ENCODE results near the gene RFTN1. TPM values are rescaled to one million over a fixed set of nuclear protein-coding genes. Genes with fewer than 3 reads are reported as not detected.
A peak's percentile ranks its signal among the peaks of the same experiment; 100 is the strongest.

RFTN1 gene, protein sequence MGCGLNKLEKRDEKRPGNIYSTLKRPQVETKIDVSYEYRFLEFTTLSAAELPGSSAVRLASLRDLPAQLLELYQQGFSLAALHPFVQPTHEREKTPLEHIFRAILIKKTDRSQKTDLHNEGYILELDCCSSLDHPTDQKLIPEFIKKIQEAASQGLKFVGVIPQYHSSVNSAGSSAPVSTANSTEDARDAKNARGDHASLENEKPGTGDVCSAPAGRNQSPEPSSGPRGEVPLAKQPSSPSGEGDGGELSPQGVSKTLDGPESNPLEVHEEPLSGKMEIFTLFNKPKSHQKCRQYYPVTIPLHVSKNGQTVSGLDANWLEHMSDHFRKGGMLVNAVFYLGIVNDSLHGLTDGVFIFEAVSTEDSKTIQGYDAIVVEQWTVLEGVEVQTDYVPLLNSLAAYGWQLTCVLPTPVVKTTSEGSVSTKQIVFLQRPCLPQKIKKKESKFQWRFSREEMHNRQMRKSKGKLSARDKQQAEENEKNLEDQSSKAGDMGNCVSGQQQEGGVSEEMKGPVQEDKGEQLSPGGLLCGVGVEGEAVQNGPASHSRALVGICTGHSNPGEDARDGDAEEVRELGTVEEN
- 1.6 and 1.8 TPM in 2 replicates for polyA plus RNA-seq (2011; rRNA removed)
- polyA plus RNA-seq (2012; cell fraction: cytosol; rRNA removed) = 0.63 and 1.1 TPM in 2 replicates
- 1.4 and 1.6 TPM in 2 replicates for polyA plus RNA-seq (2012; cell fraction: nucleus; rRNA removed)
- 3.7 to 4.7 TPM (median 4.5 TPM) in 3 replicates for polyA plus RNA-seq (2017; fragmentation: RNase III; extraction: RNeasy Plus Mini Kit Qiagen cat#74134 plus additional on column Dnase treatment)
- 1.7 and 2.1 TPM in 2 replicates for polyA minus RNA-seq (2011; rRNA and poly(A)+ RNA removed)

DNA sequence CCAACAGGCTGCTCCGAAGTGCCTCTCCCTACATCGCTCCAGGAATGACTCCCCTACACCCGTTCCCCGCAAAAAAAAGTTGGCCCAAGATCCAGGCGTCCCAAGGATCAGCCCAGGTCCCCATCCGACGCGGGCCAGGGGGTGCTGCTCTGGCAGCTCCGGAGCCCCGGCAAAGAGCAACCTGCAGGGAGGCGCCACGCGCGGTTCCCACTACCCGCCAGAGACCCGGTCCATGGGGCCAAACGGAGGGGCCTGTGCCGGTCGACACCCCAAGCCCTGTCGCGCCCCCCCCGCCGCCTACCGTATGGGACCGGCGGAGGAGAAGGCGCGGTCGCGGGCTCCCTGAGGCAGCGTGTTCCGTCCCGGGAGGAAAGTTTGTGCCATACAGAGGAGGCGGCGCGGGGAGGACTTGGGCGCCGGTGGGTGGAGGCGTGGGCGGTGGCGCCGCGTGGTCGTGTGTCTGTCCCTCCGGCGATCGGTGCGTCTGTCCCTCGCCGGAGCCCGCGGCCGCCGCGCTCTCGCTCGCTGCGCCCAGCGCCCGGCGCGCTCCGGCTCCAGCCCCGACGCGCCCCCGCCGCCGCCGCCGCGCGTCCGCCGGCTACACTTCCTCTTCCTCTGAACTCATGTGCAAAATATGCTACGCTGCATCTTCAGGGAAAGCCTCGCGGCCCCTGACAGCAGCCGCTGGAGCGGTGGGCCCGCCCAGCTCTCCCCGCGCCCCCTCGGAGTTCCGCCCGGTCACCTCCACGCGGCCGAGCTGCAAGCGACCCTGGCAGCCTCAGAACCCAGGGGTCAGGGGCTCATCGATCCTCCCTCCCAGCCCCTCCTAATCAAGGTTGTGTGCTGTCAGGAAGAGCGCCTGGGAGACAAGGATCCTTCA lies at the start of gene RFTN1:
RFTN1 (minus strand) TSS at position 559 of the 880 bp plus-strand sequence. CDS start 19,830 bp downstream, outside the sequence.
- DNase-seq (ENCODE audit: low read depth in 1 of 2, low spot score in 1 of 2) (no peak), ATAC-seq (peak; percentile 68 to 71), FAIRE-seq (no peak)
- Histone ChIP-seq H3K4me3 (peak within 1 kb of the TSS; percentile 77), H3K4me2 (peak within 1 kb of the TSS; percentile 86), H3K27ac (peak within 1 kb of the TSS; percentile 71 to 88), H3K4me1 (no peaks in the 10 kb centered on the region), H3K9me3 (no peaks in the 10 kb centered on the region)
- TF ChIP-seq POLR2A (IDR thresholded peaks at IDR 0.05; ENCODE audit: low read length) (peak; percentile 14; the same call in 1 of the 2 replicates), POLR2AphosphoS2 (conservative IDR thresholded peaks at IDR 0.05; ENCODE audit: low read length) (no peak), ZSCAN20 (CRISPR knock-in tag; IDR thresholded peaks at IDR 0.05) (no peak), RFX5 (IDR thresholded peaks at IDR 0.05) (no peak), NPAS2 (CRISPR knock-in tag; IDR thresholded peaks at IDR 0.05; ENCODE audit: borderline replicate concordance) (no peak)
- TF ChIP-seq, protein P1, sequence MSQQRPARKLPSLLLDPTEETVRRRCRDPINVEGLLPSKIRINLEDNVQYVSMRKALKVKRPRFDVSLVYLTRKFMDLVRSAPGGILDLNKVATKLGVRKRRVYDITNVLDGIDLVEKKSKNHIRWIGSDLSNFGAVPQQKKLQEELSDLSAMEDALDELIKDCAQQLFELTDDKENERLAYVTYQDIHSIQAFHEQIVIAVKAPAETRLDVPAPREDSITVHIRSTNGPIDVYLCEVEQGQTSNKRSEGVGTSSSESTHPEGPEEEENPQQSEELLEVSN (IDR thresholded peaks at IDR 0.05; ENCODE audit: borderline replicate concordance, low read depth) = 0 out of 2 replicates have a peak, but pooled peaks have one; percentile 22
- POLR2A ChIA-PET = no interaction called here
- CTCF ChIA-PET = interaction anchor here (1.0 to 2.2 kb wide), 2 partner anchors 37 to 223 kb away, joined by 8 to 9 read pairs; no protein-coding TSS in a partner anchor
- 4% methylated on average over 38 of the region's 92 CpGs for WGBS (ENCODE audit: missing lambda C conversion rate)

DNA sequence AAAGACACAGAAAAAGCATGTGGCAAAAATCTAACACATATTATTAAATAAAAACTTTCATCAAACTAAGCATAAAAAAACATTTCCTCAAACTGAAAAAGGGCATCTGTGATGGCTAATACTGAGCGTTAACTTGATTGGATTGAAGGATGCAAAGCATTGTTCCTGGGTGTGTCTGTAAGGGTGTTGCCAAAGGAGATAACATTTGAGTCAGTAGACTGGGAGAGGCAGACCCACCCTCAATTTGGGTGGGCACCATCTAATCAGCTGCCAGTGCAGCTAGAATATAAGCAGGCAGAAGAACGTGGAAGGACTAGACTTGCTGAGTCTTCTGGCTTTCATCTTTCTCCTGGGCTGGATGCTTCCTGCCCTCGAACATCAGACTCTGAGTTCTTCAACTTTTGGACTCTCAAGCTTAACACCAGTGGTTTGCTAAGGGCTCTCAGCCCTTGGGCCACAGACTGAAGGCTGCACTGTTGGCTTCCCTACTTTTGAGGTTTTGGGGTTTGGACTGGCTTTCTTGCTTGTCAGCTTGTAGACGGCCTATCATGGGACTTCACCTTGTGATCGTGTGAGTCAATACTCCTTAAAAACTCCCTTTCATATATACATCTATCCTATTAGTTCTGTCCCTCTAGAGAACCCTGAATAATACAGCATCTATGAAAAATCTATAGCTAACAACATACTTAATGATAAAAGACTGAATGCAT lies 46.3 kb upstream of the RFTN1 start:
- ChIA-PET CTCF (interaction anchor here (2.8 kb wide), 1 partner anchor 8 kb away, joined by 8 read pairs; no protein-coding TSS in a partner anchor), POLR2A (no interaction called here)
- H3K4me1 ChIP-seq = no peaks in the 10 kb centered on the region
- H3K4me2 ChIP-seq = no peak overlapping the region
- no peak overlapping the region for H3K27ac ChIP-seq
- WGBS (ENCODE audit: missing lambda C conversion rate) = 35% methylated on average over 5 of the region's 5 CpGs
- TF ChIP-seq TP53 (CRISPR knock-in tag; IDR thresholded peaks at IDR 0.05) = no peak
- no peak for TF ChIP-seq ESRRA (IDR thresholded peaks at IDR 0.05; ENCODE audit: borderline replicate concordance, low read length)
- no peak for FAIRE-seq
- no peak overlapping the region for H3K4me3 ChIP-seq
- peaks cover 12% of the 10 kb centered on the region; the same call in 2 of the 3 replicates for H3K9me3 ChIP-seq
- no peak for DNase-seq (ENCODE audit: low read depth in 1 of 2, low spot score in 1 of 2)
- ATAC-seq = no peak

DNA sequence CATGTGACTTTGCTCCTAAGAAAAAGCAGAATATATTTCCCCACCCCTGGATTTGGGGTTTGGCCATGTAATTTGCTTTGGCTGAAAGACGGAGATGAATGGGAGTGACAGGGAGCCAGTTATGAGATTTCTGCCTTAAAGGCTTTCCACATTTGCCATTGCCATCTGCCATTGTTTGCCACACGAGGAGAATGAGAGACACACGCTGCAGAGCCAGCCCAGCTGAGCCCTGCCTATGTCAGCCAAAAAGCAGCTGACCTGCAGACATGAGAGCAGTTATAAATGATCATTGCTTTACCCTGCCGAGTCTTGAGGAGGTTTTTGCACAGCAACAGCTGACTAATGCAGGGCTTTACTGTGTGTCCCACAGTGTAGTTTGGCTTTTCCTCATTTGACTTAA lies 40.6 kb upstream of the RFTN1 start:
- Histone ChIP-seq H3K4me1 (0 out of 3 replicates have a peak, but pooled peaks cover 4% of the 10 kb centered on the region), H3K4me2 (no peak overlapping the region), H3K27ac (no peak overlapping the region), H3K4me3 (no peak overlapping the region), H3K9me3 (no peaks in the 10 kb centered on the region)
- no peak for DNase-seq (ENCODE audit: low read depth in 1 of 2, low spot score in 1 of 2)
- WGBS (ENCODE audit: missing lambda C conversion rate) = 32% methylated on average over 4 of the region's 4 CpGs
- ChIA-PET CTCF (interaction anchor here (1.0 to 4.1 kb wide), 3 partner anchors 46 to 285 kb away, joined by 3 to 39 read pairs (median 4); no protein-coding TSS in a partner anchor), POLR2A (no interaction called here)
- TF ChIP-seq ZSCAN20 (CRISPR knock-in tag; IDR thresholded peaks at IDR 0.05) (no peak), POLR2AphosphoS2 (conservative IDR thresholded peaks at IDR 0.05; ENCODE audit: low read length) (no peak), NPAS2 (CRISPR knock-in tag; IDR thresholded peaks at IDR 0.05; ENCODE audit: borderline replicate concordance) (no peak), NR3C1 (IDR thresholded peaks at IDR 0.05) (no peak), KDM5A (IDR thresholded peaks at IDR 0.05) (no peak), HOXB13 (CRISPR knock-in tag; IDR thresholded peaks at IDR 0.05; ENCODE audit: low read depth) (no peak), MAFK (IDR thresholded peaks at IDR 0.05; ENCODE audit: partially characterized antibody) (no peak)
- TF ChIP-seq, protein P2, sequence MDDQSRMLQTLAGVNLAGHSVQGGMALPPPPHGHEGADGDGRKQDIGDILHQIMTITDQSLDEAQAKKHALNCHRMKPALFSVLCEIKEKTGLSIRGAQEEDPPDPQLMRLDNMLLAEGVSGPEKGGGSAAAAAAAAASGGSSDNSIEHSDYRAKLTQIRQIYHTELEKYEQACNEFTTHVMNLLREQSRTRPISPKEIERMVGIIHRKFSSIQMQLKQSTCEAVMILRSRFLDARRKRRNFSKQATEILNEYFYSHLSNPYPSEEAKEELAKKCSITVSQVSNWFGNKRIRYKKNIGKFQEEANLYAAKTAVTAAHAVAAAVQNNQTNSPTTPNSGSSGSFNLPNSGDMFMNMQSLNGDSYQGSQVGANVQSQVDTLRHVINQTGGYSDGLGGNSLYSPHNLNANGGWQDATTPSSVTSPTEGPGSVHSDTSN (IDR thresholded peaks at IDR 0.05) = no peak
- TF ChIP-seq, protein P1 (IDR thresholded peaks at IDR 0.05; ENCODE audit: borderline replicate concordance, low read depth) = no peak
- TF ChIP-seq, protein P3, sequence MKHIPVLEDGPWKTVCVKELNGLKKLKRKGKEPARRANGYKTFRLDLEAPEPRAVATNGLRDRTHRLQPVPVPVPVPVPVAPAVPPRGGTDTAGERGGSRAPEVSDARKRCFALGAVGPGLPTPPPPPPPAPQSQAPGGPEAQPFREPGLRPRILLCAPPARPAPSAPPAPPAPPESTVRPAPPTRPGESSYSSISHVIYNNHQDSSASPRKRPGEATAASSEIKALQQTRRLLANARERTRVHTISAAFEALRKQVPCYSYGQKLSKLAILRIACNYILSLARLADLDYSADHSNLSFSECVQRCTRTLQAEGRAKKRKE (CRISPR knock-in tag; IDR thresholded peaks at IDR 0.05; ENCODE audit: low read depth) = no peak
- no peak for ATAC-seq
- FAIRE-seq = no peak
